ENCODE measurements around the gene PCYOX1L.

Gene PCYOX1L

DNA sequence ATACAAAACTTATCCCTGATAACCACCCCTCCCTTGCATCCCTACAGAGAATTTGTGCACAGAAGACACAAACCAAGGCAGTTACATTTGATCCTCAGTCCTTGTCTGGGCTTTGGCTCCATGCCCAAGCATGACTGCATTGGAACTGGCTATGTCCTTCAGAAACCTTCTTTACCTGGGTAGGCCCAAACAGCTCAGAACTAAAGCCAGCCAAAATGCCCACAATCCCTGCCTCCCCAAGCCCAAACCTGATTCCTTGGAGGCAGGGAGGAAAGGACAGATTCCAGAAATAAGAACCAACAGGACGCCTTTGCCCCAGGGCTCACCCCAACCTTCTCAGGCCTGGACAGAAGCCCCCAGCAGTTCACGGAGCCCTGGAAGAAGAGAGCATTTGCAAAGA, 13.0 kb downstream of the PCYOX1L start:
- no peak for DNase-seq

- DNase-seq, result peak; percentile 63 to 80 (median 74)
Observed at GRCh38 chr5:149371296-149371962, 13.6 kb downstream of the PCYOX1L start.

- DNase-seq, result peak in 3 of 4 experiments; percentile 32 to 46 (median 36)
Observed at GRCh38 chr5:149372076-149372795, 14.4 kb downstream of the PCYOX1L start.

DNA sequence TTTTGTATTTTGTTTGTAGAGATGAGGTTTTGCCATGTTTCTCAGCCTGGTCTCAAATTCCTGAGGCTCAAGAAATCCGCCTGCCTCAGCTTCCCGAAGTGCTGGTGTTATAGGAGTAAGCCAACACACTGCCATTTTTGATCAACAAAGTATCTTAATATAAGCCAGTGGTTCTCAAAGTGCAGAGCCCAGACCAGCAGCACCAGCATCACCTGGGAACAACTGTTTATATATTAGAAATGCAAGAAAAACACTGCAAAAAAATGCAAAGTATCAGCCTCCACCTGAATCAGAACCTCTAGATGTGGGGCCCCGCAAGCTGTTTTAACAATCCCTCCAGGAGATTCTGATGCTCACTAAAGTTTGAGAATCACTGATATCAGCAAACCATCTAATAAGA, 15.1 kb downstream of the PCYOX1L start:
- DNase-seq, result no peak

- DNase-seq, result no peak
Observed at GRCh38 chr5:149374303-149374702, 16.5 kb downstream of the PCYOX1L start.

DNA sequence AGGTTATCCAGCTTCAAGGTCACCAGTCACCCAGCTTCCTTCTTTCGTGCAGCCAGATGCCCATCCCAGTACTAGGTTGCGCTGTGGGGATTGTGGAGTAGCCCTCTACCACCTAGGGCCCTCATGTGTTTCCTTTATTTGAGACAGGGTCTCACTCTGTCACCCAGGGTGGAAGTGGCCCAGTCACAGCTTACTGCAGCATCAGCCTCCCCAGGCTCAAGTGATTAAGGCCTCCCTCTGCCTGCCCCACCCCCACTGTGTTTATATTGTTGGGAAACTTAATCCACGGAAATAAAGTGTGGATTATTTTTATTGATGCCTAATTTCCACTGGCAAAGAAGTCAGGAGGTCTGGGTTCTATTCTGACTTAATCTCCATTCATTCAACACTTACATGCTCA, 17.0 kb downstream of the PCYOX1L start:
- no peak for DNase-seq

DNA sequence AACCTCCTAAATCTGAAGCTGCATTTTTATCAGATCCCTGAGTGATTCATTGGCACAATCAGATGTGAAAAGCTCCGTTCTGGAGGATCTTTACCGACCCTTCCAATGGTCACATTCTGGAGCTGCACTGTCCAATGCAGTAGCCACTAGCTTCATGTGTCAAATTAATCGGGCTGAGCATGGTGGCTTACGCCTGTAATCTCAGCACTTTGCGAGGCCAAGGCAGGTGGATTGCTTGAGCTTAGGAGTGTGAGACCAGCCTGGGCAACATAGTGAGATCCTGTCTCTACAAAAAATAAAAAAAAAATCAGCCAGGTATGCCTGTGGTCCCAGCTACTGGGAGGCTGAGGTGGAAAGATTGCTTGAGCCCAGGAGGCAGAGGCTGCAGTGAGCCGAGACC, 17.6 kb downstream of the PCYOX1L start:
- no peak for DNase-seq

DNA sequence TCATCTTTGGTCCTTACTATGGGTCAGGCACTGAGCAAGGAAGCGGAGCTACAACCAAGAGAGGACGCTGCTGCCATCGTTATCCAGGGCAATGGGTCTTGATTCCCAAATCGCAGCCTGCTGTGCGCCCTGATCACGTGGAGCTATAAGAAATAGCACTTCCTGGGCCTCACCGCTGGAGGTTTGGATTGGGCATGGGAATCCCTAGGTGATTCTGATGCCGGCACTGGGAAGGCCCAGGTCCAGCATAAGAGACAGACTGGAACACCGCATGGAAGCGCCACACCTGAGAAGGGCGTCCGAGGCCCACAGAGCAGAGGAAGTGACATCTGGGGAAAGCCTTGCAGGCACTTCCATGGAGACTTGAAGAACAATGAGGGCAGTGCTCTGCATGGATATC, 18.3 kb downstream of the PCYOX1L start:
- DNase-seq, result no peak

DNA sequence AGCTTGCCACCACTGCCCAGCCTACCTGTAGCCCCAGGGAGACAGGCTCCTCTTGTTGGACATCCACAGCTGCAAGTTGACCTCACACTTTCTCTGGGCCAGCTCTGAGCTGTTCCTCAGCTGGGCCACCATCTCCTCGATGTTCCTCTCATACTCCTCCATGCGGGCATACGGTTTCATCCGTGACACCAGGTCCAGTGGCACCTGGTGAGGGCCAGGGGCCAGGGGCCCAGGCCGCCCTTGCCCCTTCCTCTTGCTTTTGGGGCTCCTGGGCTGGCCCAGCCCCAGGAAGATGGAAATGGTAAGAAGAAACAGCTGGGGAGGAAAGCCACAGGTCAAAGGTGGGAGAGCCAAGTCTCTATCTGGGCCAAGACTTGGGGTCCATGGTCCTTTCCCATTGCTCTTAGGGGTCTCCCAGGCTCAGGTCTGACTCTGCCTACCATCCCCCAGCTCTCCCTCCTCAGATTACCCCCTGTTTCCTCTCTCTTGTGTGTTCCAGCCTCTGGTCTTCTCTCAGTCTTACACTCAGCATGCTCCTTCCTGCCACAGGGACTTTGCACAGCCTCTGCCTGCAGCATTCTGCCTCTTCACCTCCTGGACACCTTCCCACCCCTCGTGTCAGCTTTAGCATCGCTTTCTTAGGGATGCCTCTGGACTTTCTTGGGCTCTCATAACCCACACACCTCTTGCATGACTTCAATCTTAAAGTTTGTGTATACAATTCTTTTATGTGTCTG, 19.0 kb downstream of the PCYOX1L start:
- DNase-seq, result no peak

- DNase-seq, result no peak
Observed at GRCh38 chr5:149378241-149378820, 20.5 kb downstream of the PCYOX1L start.

DNA sequence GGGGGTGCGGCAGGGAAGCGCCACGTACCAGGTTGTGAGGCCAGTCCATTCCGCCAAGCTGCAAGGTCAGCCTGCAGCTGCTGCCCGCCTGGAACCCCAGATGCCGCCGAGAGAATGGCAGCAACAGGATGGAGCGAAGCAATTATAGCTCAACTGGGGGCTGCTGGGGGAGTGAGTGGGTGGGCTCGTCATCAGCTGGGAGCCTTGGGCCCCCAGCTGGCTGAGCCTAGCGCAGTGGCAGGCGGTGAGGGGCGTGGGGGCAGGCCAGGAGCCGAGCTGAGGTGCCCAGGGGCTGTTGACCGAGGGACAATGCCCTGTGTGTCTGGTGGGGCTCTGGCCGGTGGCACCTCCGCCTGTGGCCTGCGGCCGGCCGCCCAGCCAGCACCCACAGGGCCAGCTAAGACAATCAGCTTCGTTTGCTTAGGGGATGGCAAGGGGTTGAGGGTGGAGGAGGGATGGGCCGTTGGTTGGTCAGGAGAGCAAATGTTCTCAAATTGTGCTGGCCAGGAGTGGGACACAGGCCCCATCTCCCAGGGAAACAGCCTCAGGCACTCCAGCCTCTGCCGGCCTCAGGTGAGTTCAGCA, 21.4 kb downstream of the PCYOX1L start, which contains the start of gene IL17B:
IL17B (minus strand) TSS at position 116 of the 585 bp plus-strand sequence; CDS start at position 49, 67 bp downstream.
- no peak for DNase-seq

- DNase-seq, result no peak
Observed at GRCh38 chr5:149379818-149380374, 22.1 kb downstream of the PCYOX1L start.

DNA sequence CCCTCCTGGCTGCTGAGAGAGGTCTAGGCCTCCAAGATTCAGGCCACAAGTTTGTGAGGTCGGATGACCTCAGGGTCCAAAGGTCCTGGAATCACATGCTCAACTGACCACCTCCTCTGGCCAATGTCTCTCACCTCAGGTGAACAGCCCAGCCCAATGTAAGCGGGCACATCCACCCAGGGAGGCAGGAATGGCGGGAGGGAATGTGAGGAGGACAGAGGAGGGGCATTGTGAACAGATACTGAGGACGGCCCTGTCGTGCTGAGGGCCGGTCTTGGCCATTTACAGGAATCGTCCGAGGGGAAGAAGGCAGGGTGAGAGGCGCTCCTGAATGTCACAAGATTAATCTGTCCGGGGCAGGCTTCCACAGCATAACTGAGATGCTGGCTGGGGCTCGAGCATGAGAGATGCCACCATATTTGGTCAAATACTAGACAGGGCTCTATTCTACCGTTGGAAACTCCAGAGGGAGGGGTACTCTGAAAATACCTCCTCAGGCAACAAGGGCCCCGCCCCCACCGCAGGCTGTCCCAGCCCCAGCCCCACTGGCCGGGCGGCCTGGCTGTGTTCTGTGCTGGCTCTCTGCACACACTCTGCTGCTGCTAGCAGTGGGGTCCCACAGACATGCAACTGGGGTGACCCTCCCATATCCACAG, 22.7 kb downstream of the PCYOX1L start:
- no peak for DNase-seq

DNA sequence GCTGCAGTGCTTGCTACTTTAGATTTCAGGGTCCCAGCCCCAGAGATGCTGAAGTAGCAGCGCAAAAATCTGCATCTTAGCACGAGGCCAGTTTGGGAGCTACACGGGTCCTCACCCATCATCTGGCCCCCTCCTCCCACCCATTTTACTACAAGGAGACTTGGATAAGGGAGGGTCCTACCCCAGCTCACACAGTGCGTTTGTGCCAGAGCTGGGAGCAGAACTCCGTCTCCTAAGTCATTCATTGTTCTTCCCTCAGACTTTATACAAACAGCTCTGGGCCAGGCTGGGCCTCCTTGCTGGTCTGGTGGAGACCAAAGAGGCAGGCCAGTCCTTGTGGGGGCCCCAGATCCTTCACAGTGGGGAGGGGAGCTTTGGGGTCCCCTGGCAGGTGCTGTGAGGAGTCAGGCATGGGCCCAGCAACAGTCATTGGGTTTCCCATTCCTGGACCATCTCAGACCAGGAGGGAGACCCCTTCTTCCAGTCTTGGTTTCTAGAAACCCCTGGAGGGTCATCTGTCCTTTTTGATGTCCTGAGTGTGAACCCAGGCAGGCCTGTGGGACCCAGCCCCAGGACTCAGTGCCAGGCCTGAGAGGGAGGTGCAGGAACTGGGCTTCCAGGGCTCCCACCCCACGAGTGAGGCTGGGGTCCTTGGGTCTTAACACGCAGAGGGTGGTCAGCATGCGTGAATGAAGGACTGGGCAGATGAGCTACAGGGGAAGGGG, 23.6 kb downstream of the PCYOX1L start:
- no peak for DNase-seq

- peak; percentile 75 to 86 (median 81) for DNase-seq
Observed at GRCh38 chr5:149381986-149382338, 24.1 kb downstream of the PCYOX1L start.

- peak in 2 of 4 experiments; percentile 14 to 29 for DNase-seq
Observed at GRCh38 chr5:149382517-149383220, 24.8 kb downstream of the PCYOX1L start.

GRCh38 chr5:149383399-149383798, 25.6 kb downstream of the PCYOX1L start:
- DNase-seq, result no peak

- no peak for DNase-seq
Observed at GRCh38 chr5:149386166-149386565, 28.3 kb downstream of the PCYOX1L start.

- DNase-seq, result peak in 2 of 4 experiments; percentile 9 to 17
Observed at GRCh38 chr5:149387081-149387631, 29.3 kb downstream of the PCYOX1L start.

GRCh38 chr5:149387982-149388381, 30.1 kb downstream of the PCYOX1L start:
- no peak for DNase-seq

All from suppressor macrophage (primary cell).